ENCODE results near the gene ZBTB38.

ZBTB38 gene

GRCh38 chr3:141406265-141406664 is 38.0 kb downstream of the ZBTB38 start:
- H3K36me3 Mint-ChIP-seq (ENCODE audit: low read depth), result peaks cover 36% of the 10 kb centered on the region
- no peak overlapping the region for H3K27ac Mint-ChIP-seq
- H3K4me3 Mint-ChIP-seq, result no peak overlapping the region
- H3K27me3 Mint-ChIP-seq (ENCODE audit: low read depth), result no peaks in the 10 kb centered on the region
- peaks cover 36% of the 10 kb centered on the region for H3K4me1 Mint-ChIP-seq (ENCODE audit: low read depth)
- no peaks in the 10 kb centered on the region for H3K9me3 Mint-ChIP-seq

GRCh38 chr3:141407047-141407446 is 38.7 kb downstream of the ZBTB38 start:
- H3K4me1 Mint-ChIP-seq (ENCODE audit: low read depth), result peaks cover 42% of the 10 kb centered on the region
- no peak overlapping the region for H3K27ac Mint-ChIP-seq
- H3K36me3 Mint-ChIP-seq (ENCODE audit: low read depth), result peaks cover 36% of the 10 kb centered on the region
- no peaks in the 10 kb centered on the region for H3K9me3 Mint-ChIP-seq
- no peak overlapping the region for H3K4me3 Mint-ChIP-seq
- H3K27me3 Mint-ChIP-seq (ENCODE audit: low read depth), result no peaks in the 10 kb centered on the region

- Mint-ChIP-seq H3K4me1 (ENCODE audit: low read depth) (peaks cover 48% of the 10 kb centered on the region), H3K9me3 (no peaks in the 10 kb centered on the region), H3K27ac (no peak overlapping the region), H3K4me3 (no peak overlapping the region), H3K36me3 (ENCODE audit: low read depth) (peaks cover 36% of the 10 kb centered on the region), H3K27me3 (ENCODE audit: low read depth) (no peaks in the 10 kb centered on the region)
Measured at GRCh38 chr3:141407825-141408224, 39.5 kb downstream of the ZBTB38 start.

- Mint-ChIP-seq H3K4me1 (ENCODE audit: low read depth) (peaks cover 51% of the 10 kb centered on the region), H3K27ac (peak overlapping the region; percentile 15), H3K9me3 (no peaks in the 10 kb centered on the region), H3K36me3 (ENCODE audit: low read depth) (peaks cover 40% of the 10 kb centered on the region), H3K4me3 (no peak overlapping the region), H3K27me3 (ENCODE audit: low read depth) (no peaks in the 10 kb centered on the region)
Measured at GRCh38 chr3:141408596-141408995, 40.3 kb downstream of the ZBTB38 start.

GRCh38 chr3:141409940-141410241 is 41.6 kb downstream of the ZBTB38 start:
- H3K9me3 Mint-ChIP-seq, result no peaks in the 10 kb centered on the region
- H3K4me3 Mint-ChIP-seq, result no peak overlapping the region
- H3K27me3 Mint-ChIP-seq (ENCODE audit: low read depth), result no peaks in the 10 kb centered on the region
- H3K27ac Mint-ChIP-seq, result peak overlapping the region; percentile 78
- H3K4me1 Mint-ChIP-seq (ENCODE audit: low read depth), result peaks cover 58% of the 10 kb centered on the region
- H3K36me3 Mint-ChIP-seq (ENCODE audit: low read depth), result peaks cover 38% of the 10 kb centered on the region

GRCh38 chr3:141410408-141410807 is 42.1 kb downstream of the ZBTB38 start:
- peaks cover 38% of the 10 kb centered on the region for H3K36me3 Mint-ChIP-seq (ENCODE audit: low read depth)
- no peaks in the 10 kb centered on the region for H3K27me3 Mint-ChIP-seq (ENCODE audit: low read depth)
- no peaks in the 10 kb centered on the region for H3K9me3 Mint-ChIP-seq
- H3K4me3 Mint-ChIP-seq, result peak overlapping the region; percentile 28
- peaks cover 61% of the 10 kb centered on the region for H3K4me1 Mint-ChIP-seq (ENCODE audit: low read depth)
- peak overlapping the region; percentile 78 for H3K27ac Mint-ChIP-seq

- peak overlapping the region; percentile 99 for H3K27ac Mint-ChIP-seq
- H3K36me3 Mint-ChIP-seq (ENCODE audit: low read depth), result peaks cover 35% of the 10 kb centered on the region
- H3K4me3 Mint-ChIP-seq, result peak overlapping the region; percentile 51
- no peaks in the 10 kb centered on the region for H3K9me3 Mint-ChIP-seq
- H3K27me3 Mint-ChIP-seq (ENCODE audit: low read depth), result no peaks in the 10 kb centered on the region
- peaks cover 58% of the 10 kb centered on the region for H3K4me1 Mint-ChIP-seq (ENCODE audit: low read depth)
Measured at GRCh38 chr3:141410846-141411245, 42.5 kb downstream of the ZBTB38 start.

GRCh38 chr3:141411251-141411771 is 43.0 kb downstream of the ZBTB38 start:
- Mint-ChIP-seq H3K9me3 (no peaks in the 10 kb centered on the region), H3K27me3 (ENCODE audit: low read depth) (no peaks in the 10 kb centered on the region), H3K27ac (peak overlapping the region; percentile 99), H3K36me3 (ENCODE audit: low read depth) (peaks cover 33% of the 10 kb centered on the region), H3K4me1 (ENCODE audit: low read depth) (peaks cover 57% of the 10 kb centered on the region), H3K4me3 (peak overlapping the region; percentile 51)

GRCh38 chr3:141412087-141412935 is 44.0 kb downstream of the ZBTB38 start:
- Mint-ChIP-seq H3K36me3 (ENCODE audit: low read depth) (peaks cover 37% of the 10 kb centered on the region), H3K4me1 (ENCODE audit: low read depth) (peaks cover 57% of the 10 kb centered on the region)

GRCh38 chr3:141412936-141413354 is 44.6 kb downstream of the ZBTB38 start:
- Mint-ChIP-seq H3K27ac (peak overlapping the region; percentile 99), H3K36me3 (ENCODE audit: low read depth) (peaks cover 39% of the 10 kb centered on the region), H3K4me1 (ENCODE audit: low read depth) (peaks cover 57% of the 10 kb centered on the region)

More at GRCh38 chr3:141412087-141412935, 44.0 kb downstream of the ZBTB38 start:
- peak overlapping the region; percentile 73 for H3K4me3 Mint-ChIP-seq
- H3K27me3 Mint-ChIP-seq (ENCODE audit: low read depth), result no peaks in the 10 kb centered on the region
- H3K27ac Mint-ChIP-seq, result peak overlapping the region; percentile 99
- H3K9me3 Mint-ChIP-seq, result no peaks in the 10 kb centered on the region

GRCh38 chr3:141413391-141413790 is 45.1 kb downstream of the ZBTB38 start:
- Mint-ChIP-seq H3K4me1 (ENCODE audit: low read depth) (peaks cover 57% of the 10 kb centered on the region), H3K27me3 (ENCODE audit: low read depth) (no peaks in the 10 kb centered on the region), H3K4me3 (peak overlapping the region; percentile 57), H3K27ac (peak overlapping the region; percentile 99), H3K36me3 (ENCODE audit: low read depth) (peaks cover 40% of the 10 kb centered on the region), H3K9me3 (no peaks in the 10 kb centered on the region)

More at GRCh38 chr3:141412936-141413354, 44.6 kb downstream of the ZBTB38 start:
- Mint-ChIP-seq H3K9me3 (no peaks in the 10 kb centered on the region), H3K27me3 (ENCODE audit: low read depth) (no peaks in the 10 kb centered on the region), H3K4me3 (peak overlapping the region; percentile 57)

- Mint-ChIP-seq H3K9me3 (peaks cover 5% of the 10 kb centered on the region), H3K4me1 (ENCODE audit: low read depth) (peaks cover 56% of the 10 kb centered on the region), H3K36me3 (ENCODE audit: low read depth) (peaks cover 47% of the 10 kb centered on the region), H3K27ac (peak overlapping the region; percentile 99), H3K4me3 (peak overlapping the region; percentile 57), H3K27me3 (ENCODE audit: low read depth) (no peaks in the 10 kb centered on the region)
Measured at GRCh38 chr3:141413801-141414689, 45.7 kb downstream of the ZBTB38 start.

GRCh38 chr3:141414800-141415462 is 46.6 kb downstream of the ZBTB38 start:
- H3K27me3 Mint-ChIP-seq (ENCODE audit: low read depth), result no peaks in the 10 kb centered on the region
- peaks cover 8% of the 10 kb centered on the region for H3K9me3 Mint-ChIP-seq
- H3K4me3 Mint-ChIP-seq, result peak overlapping the region; percentile 2
- peaks cover 49% of the 10 kb centered on the region for H3K36me3 Mint-ChIP-seq (ENCODE audit: low read depth)
- H3K4me1 Mint-ChIP-seq (ENCODE audit: low read depth), result peaks cover 50% of the 10 kb centered on the region
- H3K27ac Mint-ChIP-seq, result peak overlapping the region; percentile 65

GRCh38 chr3:141415953-141416352 is 47.6 kb downstream of the ZBTB38 start:
- Mint-ChIP-seq H3K4me1 (ENCODE audit: low read depth) (peaks cover 45% of the 10 kb centered on the region), H3K36me3 (ENCODE audit: low read depth) (peaks cover 51% of the 10 kb centered on the region)

More at GRCh38 chr3:141415953-141416352, 47.6 kb downstream of the ZBTB38 start:
- Mint-ChIP-seq H3K27ac (no peak overlapping the region), H3K9me3 (peaks cover 8% of the 10 kb centered on the region), H3K27me3 (ENCODE audit: low read depth) (no peaks in the 10 kb centered on the region), H3K4me3 (no peak overlapping the region)
